HepG2 (cell line): ENCODE results near the gene NUAK2. TPM values are rescaled to one million over a fixed set of nuclear protein-coding genes. Genes with fewer than 3 reads are reported as not detected.

Experiments
- DMAP1 ChIP-seq: IDR thresholded peaks from 2 replicates; pipeline ENCODE4 v1.6.1; 2016
- ELF4 ChIP-seq: sonication (generic); formaldehyde crosslinking; IDR thresholded peaks from 2 replicates; pipeline ENCODE4 v1.5.0; 2020; ENCODE audit warnings: missing genetic modification reagents, mild to moderate bottlenecking, moderate library complexity, borderline replicate concordance
- HNRNPL ChIP-seq: fragments of 200-400 bp; formaldehyde crosslinking; IDR thresholded peaks from 2 replicates; pipeline ENCODE4 v1.6.1; 2017; ENCODE audit warnings: mild to moderate bottlenecking, low read depth, low read length
- MYC ChIP-seq: sonication (generic); formaldehyde crosslinking; IDR thresholded peaks from 2 replicates; pipeline ENCODE4 v1.9.0; 2021; ENCODE audit warnings: missing genetic modification reagents, borderline replicate concordance
- NFATC3 ChIP-seq: sonication (generic); formaldehyde crosslinking; IDR thresholded peaks from 2 replicates; pipeline ENCODE4 v1.5.1; 2020; ENCODE audit warnings: mild to moderate bottlenecking, missing genetic modification reagents
- RARA ChIP-seq: IDR thresholded peaks from 2 replicates; pipeline ENCODE4 v1.6.1; 2016; ENCODE audit warnings: missing genetic modification reagents, missing compliant biosample characterization
- SETDB1 ChIP-seq: sonication (generic); formaldehyde crosslinking; IDR thresholded peaks from 2 replicates; pipeline ENCODE4 v1.5.1; 2020; ENCODE audit warnings: missing genetic modification reagents, mild to moderate bottlenecking, borderline replicate concordance
- ZBTB1 ChIP-seq: sonication (generic); formaldehyde crosslinking; IDR thresholded peaks from 2 replicates; pipeline ENCODE4 v1.4.0; 2020; ENCODE audit warnings: missing genetic modification reagents, borderline replicate concordance
- ZBTB7A ChIP-seq: sonication (generic); formaldehyde crosslinking; IDR thresholded peaks from 2 replicates; pipeline ENCODE4 v1.8.0; 2022; ENCODE audit warnings: mild to moderate bottlenecking, missing genetic modification reagents
- ZFP36L2 ChIP-seq: sonication (generic); formaldehyde crosslinking; IDR thresholded peaks from 2 replicates; pipeline ENCODE4 v1.4.0; 2020; ENCODE audit warnings: missing genetic modification reagents
- ZNF382 ChIP-seq: sonication (generic); formaldehyde crosslinking; IDR thresholded peaks from 2 replicates; pipeline ENCODE4 v1.5.0; 2020; ENCODE audit warnings: missing genetic modification reagents, mild to moderate bottlenecking, borderline replicate concordance
- ZNF605 ChIP-seq: sonication (generic); formaldehyde crosslinking; IDR thresholded peaks from 2 replicates; pipeline ENCODE4 v1.8.0; 2022; ENCODE audit warnings: mild to moderate bottlenecking, missing genetic modification reagents
- ZNF616 ChIP-seq: sonication (generic); formaldehyde crosslinking; IDR thresholded peaks from 2 replicates; pipeline ENCODE4 v1.5.0; 2020; ENCODE audit warnings: low read depth, mild to moderate bottlenecking, missing genetic modification reagents
- ZNF703 ChIP-seq: sonication (generic); formaldehyde crosslinking; IDR thresholded peaks from 2 replicates; pipeline ENCODE4 v1.5.1; 2020; ENCODE audit warnings: missing genetic modification reagents, mild to moderate bottlenecking, moderate library complexity, borderline replicate concordance
- ZNF780A ChIP-seq: sonication (generic); formaldehyde crosslinking; IDR thresholded peaks from 2 replicates; pipeline ENCODE4 v1.8.0; 2022; ENCODE audit warnings: mild to moderate bottlenecking, missing genetic modification reagents, moderate library complexity
- ZNF792 ChIP-seq: IDR thresholded peaks from 2 replicates; pipeline ENCODE4 v1.6.1; 2016
- polyA plus RNA-seq, 8 experiments: library from polyadenylated mRNA; depleted of rRNA in 3 of 8; stranded (reverse) in 7 of 8; unstranded in 1 of 8; fragments of >200 nt; fragmentation: Illumina TruSeq in 4 of 8; extraction: Trizol in 4 of 8; gene quantifications; 2 replicates each; pipeline versions ENCODE4 v1.2.1 to v1.2.3, GENCODE V29; 2011 to 2016; ENCODE audit warnings: low read depth in 4 of 8, missing spikeins in 1 of 8, mixed read lengths in 1 of 8; ENCODE audit not compliant: insufficient read depth in 1 of 8
- total RNA-seq, 5 experiments: library from RNA; depleted of rRNA; stranded (reverse); fragments of >200 nt; fragmentation: Illumina TruSeq; extraction: Trizol; gene quantifications; 2 replicates each; pipeline ENCODE4 v1.2.3, GENCODE V29; 2016; ENCODE audit warnings: low read depth in 1 of 5
- TF ChIP-seq, protein P1 (sequence below): sonication (generic); formaldehyde crosslinking; IDR thresholded peaks from 2 replicates; pipeline ENCODE4 v1.4.0; 2020; ENCODE audit warnings: mild to moderate bottlenecking, missing genetic modification reagents, borderline replicate concordance
- TF ChIP-seq, protein P2 (sequence below): sonication (generic); formaldehyde crosslinking; IDR thresholded peaks from 2 replicates; pipeline ENCODE4 v1.4.0; 2020; ENCODE audit warnings: missing genetic modification reagents

Gene NUAK2
- total and polyA plus RNA-seq, 2 of the 13 experiments (the other 11 are each of a cell fraction or from before 2014, with no cell fraction given), result 0.75 to 1.1 TPM

DNA sequence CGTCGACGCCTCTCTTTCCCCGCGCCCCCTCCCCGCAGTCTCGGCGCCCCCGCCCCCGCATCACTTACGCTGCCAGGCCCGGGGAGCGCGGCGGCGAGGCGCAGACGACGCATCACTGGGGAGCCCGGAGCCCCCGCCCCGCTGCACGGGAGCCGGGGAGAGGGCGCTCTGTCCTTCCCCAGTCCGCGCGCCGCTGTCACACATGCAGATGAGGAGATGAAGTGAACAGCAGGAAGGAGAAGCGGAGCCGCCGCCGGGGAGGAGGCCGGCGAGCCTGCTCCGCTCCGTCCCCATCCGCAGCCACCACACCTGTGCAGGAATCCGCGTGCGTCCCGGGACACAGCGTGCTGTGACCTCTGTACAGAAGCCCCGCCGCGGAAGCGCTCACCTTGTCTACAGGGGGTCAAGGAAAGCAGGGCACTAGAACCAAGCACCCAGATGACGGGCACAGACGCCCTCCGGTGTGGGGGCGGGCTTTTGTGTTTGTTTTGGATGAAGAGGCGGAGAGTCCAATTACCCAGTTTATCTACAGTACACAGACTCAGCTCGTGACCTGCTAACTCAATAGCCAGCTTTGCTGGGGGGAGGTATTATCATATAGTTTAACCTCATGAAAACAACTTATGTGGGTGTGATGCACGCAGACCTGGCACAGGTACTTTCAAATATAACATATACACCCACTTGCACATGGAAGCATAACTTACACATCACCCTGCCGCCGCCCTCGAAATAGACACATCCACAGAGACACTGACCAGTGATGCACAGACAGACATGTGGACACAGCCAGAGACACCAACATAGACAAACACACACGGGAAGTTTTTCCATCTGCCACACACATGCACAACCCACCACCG, 22.8 kb upstream of the NUAK2 start (continued):
- TF ChIP-seq, protein P1, sequence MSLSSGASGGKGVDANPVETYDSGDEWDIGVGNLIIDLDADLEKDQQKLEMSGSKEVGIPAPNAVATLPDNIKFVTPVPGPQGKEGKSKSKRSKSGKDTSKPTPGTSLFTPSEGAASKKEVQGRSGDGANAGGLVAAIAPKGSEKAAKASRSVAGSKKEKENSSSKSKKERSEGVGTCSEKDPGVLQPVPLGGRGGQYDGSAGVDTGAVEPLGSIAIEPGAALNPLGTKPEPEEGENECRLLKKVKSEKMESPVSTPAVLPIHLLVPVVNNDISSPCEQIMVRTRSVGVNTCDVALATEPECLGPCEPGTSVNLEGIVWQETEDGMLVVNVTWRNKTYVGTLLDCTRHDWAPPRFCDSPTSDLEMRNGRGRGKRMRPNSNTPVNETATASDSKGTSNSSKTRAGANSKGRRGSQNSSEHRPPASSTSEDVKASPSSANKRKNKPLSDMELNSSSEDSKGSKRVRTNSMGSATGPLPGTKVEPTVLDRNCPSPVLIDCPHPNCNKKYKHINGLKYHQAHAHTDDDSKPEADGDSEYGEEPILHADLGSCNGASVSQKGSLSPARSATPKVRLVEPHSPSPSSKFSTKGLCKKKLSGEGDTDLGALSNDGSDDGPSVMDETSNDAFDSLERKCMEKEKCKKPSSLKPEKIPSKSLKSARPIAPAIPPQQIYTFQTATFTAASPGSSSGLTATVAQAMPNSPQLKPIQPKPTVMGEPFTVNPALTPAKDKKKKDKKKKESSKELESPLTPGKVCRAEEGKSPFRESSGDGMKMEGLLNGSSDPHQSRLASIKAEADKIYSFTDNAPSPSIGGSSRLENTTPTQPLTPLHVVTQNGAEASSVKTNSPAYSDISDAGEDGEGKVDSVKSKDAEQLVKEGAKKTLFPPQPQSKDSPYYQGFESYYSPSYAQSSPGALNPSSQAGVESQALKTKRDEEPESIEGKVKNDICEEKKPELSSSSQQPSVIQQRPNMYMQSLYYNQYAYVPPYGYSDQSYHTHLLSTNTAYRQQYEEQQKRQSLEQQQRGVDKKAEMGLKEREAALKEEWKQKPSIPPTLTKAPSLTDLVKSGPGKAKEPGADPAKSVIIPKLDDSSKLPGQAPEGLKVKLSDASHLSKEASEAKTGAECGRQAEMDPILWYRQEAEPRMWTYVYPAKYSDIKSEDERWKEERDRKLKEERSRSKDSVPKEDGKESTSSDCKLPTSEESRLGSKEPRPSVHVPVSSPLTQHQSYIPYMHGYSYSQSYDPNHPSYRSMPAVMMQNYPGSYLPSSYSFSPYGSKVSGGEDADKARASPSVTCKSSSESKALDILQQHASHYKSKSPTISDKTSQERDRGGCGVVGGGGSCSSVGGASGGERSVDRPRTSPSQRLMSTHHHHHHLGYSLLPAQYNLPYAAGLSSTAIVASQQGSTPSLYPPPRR (CRISPR knock-in tag), result peak; percentile 61; the same call in 1 of the 2 replicates
- TF ChIP-seq ZNF780A (CRISPR knock-in tag), result no peak
- TF ChIP-seq ZBTB1 (CRISPR knock-in tag), result no peak
- TF ChIP-seq ZNF605, result 0 out of 2 replicates have a peak, but pooled peaks have one; percentile 32
- TF ChIP-seq DMAP1 (CRISPR knock-in tag), result no peak
- 0 out of 2 replicates have a peak, but pooled peaks have one; percentile 18 for TF ChIP-seq HNRNPL
- peak; percentile 34; the same call in 1 of the 2 replicates for TF ChIP-seq MYC
- no peak for TF ChIP-seq ZNF382 (CRISPR knock-in tag)
- TF ChIP-seq, protein P2, sequence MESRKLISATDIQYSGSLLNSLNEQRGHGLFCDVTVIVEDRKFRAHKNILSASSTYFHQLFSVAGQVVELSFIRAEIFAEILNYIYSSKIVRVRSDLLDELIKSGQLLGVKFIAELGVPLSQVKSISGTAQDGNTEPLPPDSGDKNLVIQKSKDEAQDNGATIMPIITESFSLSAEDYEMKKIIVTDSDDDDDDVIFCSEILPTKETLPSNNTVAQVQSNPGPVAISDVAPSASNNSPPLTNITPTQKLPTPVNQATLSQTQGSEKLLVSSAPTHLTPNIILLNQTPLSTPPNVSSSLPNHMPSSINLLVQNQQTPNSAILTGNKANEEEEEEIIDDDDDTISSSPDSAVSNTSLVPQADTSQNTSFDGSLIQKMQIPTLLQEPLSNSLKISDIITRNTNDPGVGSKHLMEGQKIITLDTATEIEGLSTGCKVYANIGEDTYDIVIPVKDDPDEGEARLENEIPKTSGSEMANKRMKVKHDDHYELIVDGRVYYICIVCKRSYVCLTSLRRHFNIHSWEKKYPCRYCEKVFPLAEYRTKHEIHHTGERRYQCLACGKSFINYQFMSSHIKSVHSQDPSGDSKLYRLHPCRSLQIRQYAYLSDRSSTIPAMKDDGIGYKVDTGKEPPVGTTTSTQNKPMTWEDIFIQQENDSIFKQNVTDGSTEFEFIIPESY (CRISPR knock-in tag), result no peak
- TF ChIP-seq NFATC3, result no peak
- TF ChIP-seq ZNF792 (CRISPR knock-in tag), result no peak
- no peak for TF ChIP-seq ZNF703 (CRISPR knock-in tag)
- no peak for TF ChIP-seq ELF4 (CRISPR knock-in tag)
- no peak for TF ChIP-seq SETDB1
- TF ChIP-seq ZBTB7A (CRISPR knock-in tag), result no peak
- no peak for TF ChIP-seq ZFP36L2 (CRISPR knock-in tag)
- TF ChIP-seq RARA, result peak; percentile 20; the same call in 1 of the 2 replicates
- no peak for TF ChIP-seq ZNF616
